T-helper 22 cell (primary cell): ENCODE measurements around the gene GON4L.
"Not testable (repeated sequence)": the region's sequence is repeated elsewhere in the genome, so short reads cannot be mapped to it uniquely, and the experiment has no call there.

Source experiments
- DNase-seq: peaks from one replicate; pipeline ENCODE4 v3.0.0-alpha.2; 2020; ENCODE audit warnings: low read depth

Gene GON4L

GRCh38 chr1:155856975-155857930 lies at the start of gene GON4L:
Gene GON4L (minus strand): TSS chr1:155857214. CDS start chr1:155853780, 3,434 bp downstream.
- peak; percentile 78 for DNase-seq

DNA sequence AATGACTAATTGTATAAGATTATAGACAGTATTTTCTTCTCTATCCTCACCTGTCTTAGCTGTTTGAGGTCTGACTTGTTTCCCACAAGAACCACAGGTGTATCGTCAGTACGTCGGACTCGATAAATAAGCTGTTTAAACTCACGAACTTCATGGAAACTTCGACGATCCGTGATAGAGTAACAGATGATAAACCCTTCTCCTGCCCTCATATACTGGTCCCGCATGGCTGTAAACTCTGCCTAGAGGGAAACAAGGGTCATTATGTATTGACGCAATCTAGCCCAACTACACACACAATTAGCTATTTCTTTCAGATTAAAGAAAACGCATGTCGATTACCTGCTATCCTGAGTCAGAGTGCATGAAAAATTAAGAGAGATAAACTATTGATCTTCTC lies 47.2 kb upstream of the GON4L start:
- no peak for DNase-seq

- no peak for DNase-seq
Measured at GRCh38 chr1:155900161-155900560, 43.1 kb upstream of the GON4L start.

DNA sequence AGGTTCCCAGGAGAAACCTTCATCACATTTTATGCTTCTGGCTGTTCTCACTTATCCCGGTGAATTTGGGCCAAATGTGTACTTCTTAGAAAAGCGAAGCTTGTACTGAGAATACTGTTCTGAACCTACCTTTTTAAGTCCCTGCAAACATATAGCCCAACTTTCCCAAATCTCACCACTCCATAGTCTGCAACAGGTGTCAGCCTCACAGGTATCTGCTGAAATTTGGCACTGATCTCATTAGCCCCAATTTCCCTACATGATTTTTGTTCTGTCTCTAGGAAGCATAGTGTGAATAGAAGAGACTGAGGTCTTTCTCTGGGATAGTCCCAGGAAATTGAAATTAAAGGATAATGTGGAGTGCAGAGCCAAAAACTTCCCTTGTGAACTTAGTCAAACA lies 42.7 kb upstream of the GON4L start:
- no peak for DNase-seq

DNA sequence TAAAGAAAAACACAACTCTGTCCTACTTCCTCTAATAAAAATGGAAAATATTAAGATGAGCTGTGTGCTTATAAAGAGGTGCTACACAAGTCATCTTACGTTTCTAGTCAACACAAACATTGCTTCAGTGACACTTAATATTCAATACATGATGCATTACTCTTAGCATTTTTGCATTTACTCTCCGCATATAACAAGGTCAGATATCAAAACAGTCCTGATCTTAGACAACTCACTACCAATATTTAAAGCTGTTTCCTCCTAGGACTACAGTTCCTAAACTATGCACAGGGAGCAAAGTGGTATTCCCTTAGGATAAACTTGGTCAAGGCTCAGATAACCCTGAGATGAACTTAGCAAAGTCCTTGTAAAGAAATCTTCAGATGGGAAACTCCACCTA lies 41.9 kb upstream of the GON4L start:
- no peak for DNase-seq

- no peak for DNase-seq
Measured at GRCh38 chr1:155897746-155898145, 40.7 kb upstream of the GON4L start.

- DNase-seq: not testable (repeated sequence)
Measured at GRCh38 chr1:155896476-155896875, 39.5 kb upstream of the GON4L start.

GRCh38 chr1:155895617-155896016 lies 38.6 kb upstream of the GON4L start:
- not testable (repeated sequence) for DNase-seq

GRCh38 chr1:155893389-155894142 lies 36.6 kb upstream of the GON4L start:
- DNase-seq: no peak

- DNase-seq: no peak
Measured at GRCh38 chr1:155892796-155893195, 35.8 kb upstream of the GON4L start.

DNA sequence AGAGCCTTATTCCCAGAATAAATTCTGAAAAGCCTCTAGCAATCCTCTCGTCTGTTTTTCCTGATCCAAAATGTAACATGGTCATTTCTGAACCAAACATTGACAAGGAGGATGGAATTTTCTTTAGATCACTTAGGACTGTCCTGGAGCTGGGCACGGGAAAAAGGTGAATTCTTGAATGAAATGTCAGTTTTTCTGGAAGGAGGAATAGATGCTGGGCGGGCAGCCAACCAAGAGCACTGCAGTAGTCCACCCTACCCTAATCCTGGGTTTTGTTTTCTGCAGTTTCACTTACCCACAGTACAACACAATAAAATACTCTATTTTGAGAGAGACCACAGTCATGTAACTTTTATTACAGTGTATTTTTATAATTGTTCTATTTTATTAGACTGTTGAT lies 33.2 kb upstream of the GON4L start:
- no peak for DNase-seq

GRCh38 chr1:155889566-155889965 lies 32.6 kb upstream of the GON4L start:
- no peak for DNase-seq

DNA sequence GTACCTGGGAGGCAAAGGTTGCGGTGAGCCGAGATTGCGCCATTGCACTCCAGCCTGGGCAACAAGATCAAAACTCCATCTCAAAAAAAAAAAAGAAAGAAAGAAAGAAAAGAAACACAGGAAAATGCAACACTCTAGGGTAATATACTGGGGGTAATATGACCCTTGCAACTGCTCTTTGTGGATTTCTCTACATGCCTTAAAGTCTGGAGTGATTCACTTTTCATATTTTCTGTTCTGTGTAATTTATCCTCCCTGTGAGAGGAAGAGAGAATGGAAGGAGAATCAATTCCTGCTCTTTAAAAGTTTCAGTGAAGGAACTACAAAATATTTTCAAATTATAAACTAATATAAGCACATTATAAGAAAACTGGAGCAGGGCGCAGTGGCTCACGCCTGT lies 31.5 kb upstream of the GON4L start:
- DNase-seq: no peak

GRCh38 chr1:155884982-155885381 lies 28.0 kb upstream of the GON4L start:
- no peak for DNase-seq

- no peak for DNase-seq
Measured at GRCh38 chr1:155884031-155884960, 27.3 kb upstream of the GON4L start.

- no peak for DNase-seq
Measured at GRCh38 chr1:155882766-155883165, 25.8 kb upstream of the GON4L start.

GRCh38 chr1:155882235-155882634 lies 25.2 kb upstream of the GON4L start:
- no peak for DNase-seq

- no peak for DNase-seq
Measured at GRCh38 chr1:155880950-155881349, 23.9 kb upstream of the GON4L start.

DNA sequence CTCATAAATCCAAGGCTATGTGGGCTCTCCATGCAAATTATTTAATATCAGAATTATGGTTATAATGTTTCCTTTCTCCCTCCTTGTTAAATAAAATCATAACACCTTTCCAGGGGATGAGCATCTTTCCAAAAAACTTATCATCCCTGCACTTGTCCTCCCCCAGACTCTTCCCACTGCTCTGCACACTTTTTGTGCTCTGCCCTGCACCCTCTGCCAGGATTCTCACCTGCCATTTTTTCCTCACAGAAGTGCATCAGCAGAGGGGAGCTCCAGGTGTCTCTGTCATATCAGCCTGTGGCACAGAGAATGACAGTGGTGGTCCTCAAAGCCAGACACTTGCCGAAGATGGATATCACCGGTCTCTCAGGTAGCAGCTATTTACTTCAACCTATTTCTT lies 23.2 kb upstream of the GON4L start:
- no peak for DNase-seq

- DNase-seq: no peak
Measured at GRCh38 chr1:155877945-155878344, 20.9 kb upstream of the GON4L start.

GRCh38 chr1:155873860-155874259 lies 16.8 kb upstream of the GON4L start:
- no peak for DNase-seq

GRCh38 chr1:155872527-155872926 lies 15.5 kb upstream of the GON4L start:
- DNase-seq: no peak
